HG02870 (cell line): ENCODE data around the gene DTNB.

ENCODE experiments used
- ATAC-seq: cut with Tn5 transposase; IDR thresholded peaks from one replicate; pipeline ENCODE4 v1.9.1; 2021; ENCODE audit warnings: mild to moderate bottlenecking, moderate library complexity; ENCODE audit not compliant: unreplicated experiment

The DTNB gene

GRCh38 chr2:25473758-25474340 is 199.5 kb downstream of the DTNB start:
- ATAC-seq = no peak

GRCh38 chr2:25473131-25473530 is 200.2 kb downstream of the DTNB start:
- ATAC-seq = no peak

- ATAC-seq = no peak
Measured at GRCh38 chr2:25470806-25471205, 202.6 kb downstream of the DTNB start.

GRCh38 chr2:25467743-25468142 is 205.6 kb downstream of the DTNB start:
- no peak for ATAC-seq

GRCh38 chr2:25462021-25462420 is 211.4 kb downstream of the DTNB start:
- no peak for ATAC-seq

GRCh38 chr2:25460261-25460905 is 213.0 kb downstream of the DTNB start:
- no peak for ATAC-seq

GRCh38 chr2:25454824-25455611 is 218.4 kb downstream of the DTNB start:
- ATAC-seq = no peak

- ATAC-seq = peak; percentile 77
Measured at GRCh38 chr2:25453199-25453905, 220.0 kb downstream of the DTNB start.

GRCh38 chr2:25448808-25449207 is 224.6 kb downstream of the DTNB start:
- no peak for ATAC-seq

GRCh38 chr2:25447018-25447417 is 226.4 kb downstream of the DTNB start:
- ATAC-seq = no peak

GRCh38 chr2:25446122-25446521 is 227.3 kb downstream of the DTNB start:
- no peak for ATAC-seq

- ATAC-seq = no peak
Measured at GRCh38 chr2:25445464-25445863, 227.9 kb downstream of the DTNB start.

GRCh38 chr2:25444608-25445270 is 228.6 kb downstream of the DTNB start:
- no peak for ATAC-seq

GRCh38 chr2:25443766-25444165 is 229.6 kb downstream of the DTNB start:
- no peak for ATAC-seq

GRCh38 chr2:25441353-25441752 is 232.0 kb downstream of the DTNB start:
- no peak for ATAC-seq

- ATAC-seq = no peak
Measured at GRCh38 chr2:25438793-25439192, 234.6 kb downstream of the DTNB start.

GRCh38 chr2:25437881-25438662 is 235.3 kb downstream of the DTNB start:
- no peak for ATAC-seq

GRCh38 chr2:25435421-25435820 is 238.0 kb downstream of the DTNB start:
- no peak for ATAC-seq

- ATAC-seq = no peak
Measured at GRCh38 chr2:25431604-25432003, 241.8 kb downstream of the DTNB start.

- ATAC-seq = no peak
Measured at GRCh38 chr2:25430556-25430955, 242.8 kb downstream of the DTNB start.
